Testis (tissue), 2 donors: ENCODE results near the gene SEMA3G.

Source experiments
- POLR2A ChIP-seq: fragments of 450-650 bp; IDR thresholded peaks from one replicate; pipeline ENCODE4 v1.6.1; 2017; ENCODE audit warnings: antibody characterized with exemption, mild to moderate bottlenecking, moderate library complexity
- TF ChIP-seq, protein P1 (sequence below), 3 experiments: fragments of 450-650 bp in 2 of 3; fragments of 200-600 bp in 1 of 3; sonication (generic) in 1 of 3; IDR thresholded peaks; one replicate each; pipeline ENCODE4 v1.5.1; 2016 to 2019; ENCODE audit warnings: antibody characterized with exemption in 3 of 3, mild to moderate bottlenecking in 2 of 3, moderate library complexity in 1 of 3

DNA sequence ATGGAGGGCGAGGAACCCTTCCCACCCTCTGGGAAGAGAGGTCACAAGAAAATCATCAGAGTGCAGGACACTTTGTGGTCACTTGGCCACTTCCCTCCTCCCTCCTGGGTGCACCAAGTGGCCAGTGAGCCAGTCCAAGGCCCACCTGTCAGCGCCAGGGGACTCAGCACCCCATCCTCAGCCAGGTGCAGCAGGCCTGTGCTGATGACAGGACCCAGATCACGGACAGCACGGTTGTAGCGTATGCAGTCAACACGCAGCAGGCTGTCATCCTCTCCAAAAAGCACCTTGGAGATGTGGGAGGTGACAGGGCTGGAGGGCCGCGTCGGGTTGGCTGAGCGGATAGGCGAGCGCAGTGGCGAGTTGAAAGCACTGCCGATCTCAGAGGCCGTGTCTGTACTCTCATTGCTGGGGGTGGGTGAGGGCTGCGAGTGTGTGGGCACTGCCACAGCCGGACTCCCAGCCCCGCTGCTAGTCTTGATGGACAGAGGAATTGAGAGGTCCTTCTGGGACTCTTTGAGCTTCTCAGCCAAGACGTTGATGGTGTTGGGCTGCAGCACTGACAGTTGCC lies 41.5 kb downstream of the SEMA3G start:
- TF ChIP-seq, protein P1, sequence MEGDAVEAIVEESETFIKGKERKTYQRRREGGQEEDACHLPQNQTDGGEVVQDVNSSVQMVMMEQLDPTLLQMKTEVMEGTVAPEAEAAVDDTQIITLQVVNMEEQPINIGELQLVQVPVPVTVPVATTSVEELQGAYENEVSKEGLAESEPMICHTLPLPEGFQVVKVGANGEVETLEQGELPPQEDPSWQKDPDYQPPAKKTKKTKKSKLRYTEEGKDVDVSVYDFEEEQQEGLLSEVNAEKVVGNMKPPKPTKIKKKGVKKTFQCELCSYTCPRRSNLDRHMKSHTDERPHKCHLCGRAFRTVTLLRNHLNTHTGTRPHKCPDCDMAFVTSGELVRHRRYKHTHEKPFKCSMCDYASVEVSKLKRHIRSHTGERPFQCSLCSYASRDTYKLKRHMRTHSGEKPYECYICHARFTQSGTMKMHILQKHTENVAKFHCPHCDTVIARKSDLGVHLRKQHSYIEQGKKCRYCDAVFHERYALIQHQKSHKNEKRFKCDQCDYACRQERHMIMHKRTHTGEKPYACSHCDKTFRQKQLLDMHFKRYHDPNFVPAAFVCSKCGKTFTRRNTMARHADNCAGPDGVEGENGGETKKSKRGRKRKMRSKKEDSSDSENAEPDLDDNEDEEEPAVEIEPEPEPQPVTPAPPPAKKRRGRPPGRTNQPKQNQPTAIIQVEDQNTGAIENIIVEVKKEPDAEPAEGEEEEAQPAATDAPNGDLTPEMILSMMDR (IDR thresholded peaks at IDR 0.05): no peak
- no peak for TF ChIP-seq POLR2A
